NCI-H128 (cell line): ENCODE measurements around the gene RPL6.

Experiments
- DNase-seq: peaks from one replicate; lab custom pipeline; 2025; ENCODE audit not compliant: unreplicated experiment; lab: John Stamatoyannopoulos, UW

The RPL6 gene

GRCh38 chr12:112380663-112381405 lies 28.6 kb downstream of the RPL6 start:
- DNase-seq, result peak; percentile 17

- DNase-seq, result no peak
Observed at GRCh38 chr12:112375105-112375504, 34.3 kb downstream of the RPL6 start.

- DNase-seq, result no peak
Observed at GRCh38 chr12:112374166-112374740, 35.2 kb downstream of the RPL6 start.

GRCh38 chr12:112370868-112371510 lies 38.4 kb downstream of the RPL6 start:
- DNase-seq, result no peak

- DNase-seq, result no peak
Observed at GRCh38 chr12:112370199-112370598, 39.2 kb downstream of the RPL6 start.

GRCh38 chr12:112368856-112369255 lies 40.5 kb downstream of the RPL6 start:
- no peak for DNase-seq

GRCh38 chr12:112367965-112368364 lies 41.4 kb downstream of the RPL6 start:
- DNase-seq, result no peak

GRCh38 chr12:112362310-112362709 lies 47.1 kb downstream of the RPL6 start:
- no peak for DNase-seq

GRCh38 chr12:112361271-112361670 lies 48.1 kb downstream of the RPL6 start:
- DNase-seq, result no peak

- no peak for DNase-seq
Observed at GRCh38 chr12:112359290-112359689, 50.1 kb downstream of the RPL6 start.

- no peak for DNase-seq
Observed at GRCh38 chr12:112357214-112357613, 52.2 kb downstream of the RPL6 start.
